Measurements from ENCODE around the gene DRAP1. TPM values are rescaled to one million over a fixed set of nuclear protein-coding genes. Genes with fewer than 3 reads are reported as not detected.
A peak's percentile ranks its signal among the peaks of the same experiment; 100 is the strongest.

The DRAP1 gene
- total and polyA plus RNA-seq, 11 donors, result 76.5 to 180 (median 104) TPM

GRCh38 chr11:65885808-65886536 is 33.3 kb upstream of the DRAP1 start:
- no peaks in the 10 kb centered on the region for H3K9me3 ChIP-seq
- DNase-seq (peak in 1 of 5 donors; percentile 39), ATAC-seq (no peak)
- H3K36me3 ChIP-seq, result peaks cover 0 to 54% (median 43%) of the 10 kb centered on the region in 9 donors
- H3K4me1 ChIP-seq, result peaks cover 5 to 44% (median 32%) of the 10 kb centered on the region in 12 donors
- H3K4me3 ChIP-seq, result no peak overlapping the region
- no peaks in the 10 kb centered on the region for H3K27me3 ChIP-seq
- H3K27ac ChIP-seq, result no peak overlapping the region
- no peak for TF ChIP-seq CTCF (IDR thresholded peaks at IDR 0.05)
- TF ChIP-seq POLR2A (IDR thresholded peaks at IDR 0.05), result no peak
- intact Hi-C loops (cut with DNase I), result loop anchor here in 9 of 10 donors (2.0 to 10.0 kb wide), 5 partner anchors 67 to 116 kb away; partner anchors contain the start of genes BANF1 (in 2 of the 9), EIF1AD (in 2 of the 9) and SART1 (in 2 of the 9)
- 84 to 92% (median 89%) methylated on average over 12 of the region's 12 CpGs for WGBS, 4 donors

- DNase-seq, result peak in 1 of 5 donors; percentile 35
- WGBS, 4 donors, result 77 to 78% (median 77%) methylated on average over 14 of the region's 14 CpGs
- ATAC-seq, result no peak
- peak overlapping the region in 11 of 12 donors; percentile 93 to 100 (median 98) for H3K27ac ChIP-seq
- H3K27me3 ChIP-seq, result no peaks in the 10 kb centered on the region
- H3K36me3 ChIP-seq, result peaks cover 0 to 52% (median 43%) of the 10 kb centered on the region in 9 donors
- intact Hi-C loops (cut with DNase I), result loop anchor here in 5 of 10 donors (2.0 to 10.0 kb wide), 4 partner anchors 68 to 115 kb away; partner anchors contain the start of genes BANF1 (in 2 of the 5), EIF1AD (in 2 of the 5) and SART1 (in 2 of the 5)
- no peak for TF ChIP-seq CTCF (IDR thresholded peaks at IDR 0.05)
- TF ChIP-seq POLR2A (IDR thresholded peaks at IDR 0.05), result no peak
- peak overlapping the region in 11 of 12 donors; percentile 62 to 98 (median 79) for H3K4me3 ChIP-seq
- H3K4me1 ChIP-seq, result peaks cover 9 to 54% (median 36%) of the 10 kb centered on the region in 12 donors
- H3K9me3 ChIP-seq, result no peaks in the 10 kb centered on the region
These were observed 32.2 kb upstream of the DRAP1 start for GRCh38 chr11:65886826-65887722.

- no peaks in the 10 kb centered on the region for H3K9me3 ChIP-seq
- peaks cover 0 to 45% (median 38%) of the 10 kb centered on the region in 9 donors for H3K36me3 ChIP-seq
- WGBS, 4 donors, result 0 to 5% (median 3%) methylated on average over 18 to 23 of the region's 23 CpGs
- ATAC-seq (no peak), DNase-seq (no peak)
- no peaks in the 10 kb centered on the region for H3K27me3 ChIP-seq
- intact Hi-C loops (cut with DNase I), result loop anchor here in 9 of 10 donors (1.0 to 10.0 kb wide), 12 partner anchors 14 to 115 kb away; partner anchors contain the start of genes C11orf68 (in 3 of the 9), DRAP1 (in 3 of the 9), SART1 (in 3 of the 9) and BANF1 (in 2 of the 9)
- peak overlapping the region; percentile 28 to 98 (median 78) for H3K4me3 ChIP-seq
- peaks cover 11 to 61% (median 43%) of the 10 kb centered on the region in 12 donors for H3K4me1 ChIP-seq
- TF ChIP-seq CTCF (IDR thresholded peaks at IDR 0.05) (no peak), POLR2A (IDR thresholded peaks at IDR 0.05) (no peak)
- peak overlapping the region; percentile 89 to 100 (median 98) for H3K27ac ChIP-seq
These were observed 31.5 kb upstream of the DRAP1 start for GRCh38 chr11:65887723-65888162.
